H9 (cell line): ENCODE measurements around the gene POR. TPM values are rescaled to one million over a fixed set of nuclear protein-coding genes. Genes with fewer than 3 reads are reported as not detected.

Experiments used
- DNase-seq: peaks from one replicate; pipeline ENCODE4 v3.0.0-alpha.2; 2017
- H2AFZ ChIP-seq: one replicate; pipeline ENCODE4 v1.6.1; 2013; ENCODE audit warnings: mild to moderate bottlenecking, low read length, control low read depth, moderate library complexity
- H2AK5ac ChIP-seq: 2 replicates; pipeline ENCODE4 v1.6.1; 2013; ENCODE audit warnings: low read length, control low read depth, mixed read lengths; ENCODE audit not compliant: insufficient read length
- H2BK120ac ChIP-seq: one replicate; pipeline ENCODE4 v1.6.1; 2013; ENCODE audit warnings: low read depth, mild to moderate bottlenecking, low read length, control low read depth, inconsistent platforms; ENCODE audit not compliant: poor library complexity, severe bottlenecking
- H2BK12ac ChIP-seq: 2 replicates; pipeline ENCODE4 v1.6.1; 2013; ENCODE audit warnings: low read length, control low read depth, mixed read lengths, low read depth; ENCODE audit not compliant: insufficient read length
- H2BK15ac ChIP-seq: 2 replicates; pipeline ENCODE4 v1.6.1; 2013; ENCODE audit warnings: low read depth, low read length, control low read depth
- H2BK20ac ChIP-seq: one replicate; pipeline ENCODE4 v1.6.1; 2013; ENCODE audit warnings: low read depth, mild to moderate bottlenecking, low read length, control low read depth, inconsistent platforms; ENCODE audit not compliant: poor library complexity, severe bottlenecking
- H2BK5ac ChIP-seq: 2 replicates; pipeline ENCODE4 v1.6.1; 2013; ENCODE audit warnings: low read length, control low read depth, mixed read lengths; ENCODE audit not compliant: insufficient read length
- H3K14ac ChIP-seq: 2 replicates; pipeline ENCODE4 v1.6.1; 2013; ENCODE audit warnings: low read length, control low read depth; ENCODE audit not compliant: insufficient read depth
- H3K18ac ChIP-seq: 2 replicates; pipeline ENCODE4 v1.6.1; 2013; ENCODE audit warnings: low read depth, mild to moderate bottlenecking, mixed read lengths, low read length, control low read depth; ENCODE audit not compliant: insufficient read length
- H3K23ac ChIP-seq: 2 replicates; pipeline ENCODE4 v1.6.1; 2013; ENCODE audit warnings: low read length, control low read depth, mixed read lengths, low read depth; ENCODE audit not compliant: insufficient read length
- H3K23me2 ChIP-seq: 2 replicates; pipeline ENCODE4 v1.6.1; 2013; ENCODE audit warnings: low read depth, mild to moderate bottlenecking, mixed read lengths, low read length, control low read depth; ENCODE audit not compliant: insufficient read length, poor library complexity, severe bottlenecking
- H3K27ac ChIP-seq: 2 replicates; pipeline ENCODE4 v1.5.1; 2013; ENCODE audit warnings: low read length, control low read depth, mixed read lengths, low read depth; ENCODE audit not compliant: insufficient read length
- H3K27me3 ChIP-seq: 2 replicates; pipeline ENCODE4 v1.6.1; 2013; ENCODE audit warnings: low read length, control low read depth, inconsistent platforms; ENCODE audit not compliant: insufficient read depth
- H3K4ac ChIP-seq: 2 replicates; pipeline ENCODE4 v1.6.1; 2013; ENCODE audit warnings: low read depth, mild to moderate bottlenecking, control low read depth, inconsistent platforms, low read length, moderate library complexity
- H3K4me1 ChIP-seq: 2 replicates; pipeline ENCODE4 v1.6.1; 2013; ENCODE audit warnings: low read length, control low read depth, inconsistent platforms; ENCODE audit not compliant: insufficient read depth
- H3K4me2 ChIP-seq: 2 replicates; pipeline ENCODE4 v1.6.1; 2013; ENCODE audit warnings: low read length, control low read depth, mixed read lengths; ENCODE audit not compliant: insufficient read length, insufficient read depth
- H3K56ac ChIP-seq: 2 replicates; pipeline ENCODE4 v1.6.1; 2013; ENCODE audit warnings: low read depth, mild to moderate bottlenecking, mixed read lengths, low read length, control low read depth; ENCODE audit not compliant: insufficient read length
- H3K79me1 ChIP-seq: 2 replicates; pipeline ENCODE4 v1.6.1; 2013; ENCODE audit warnings: low read depth, mild to moderate bottlenecking, moderate library complexity, low read length, control low read depth, inconsistent platforms; ENCODE audit not compliant: insufficient read depth, poor library complexity, severe bottlenecking
- H3K79me2 ChIP-seq: 2 replicates; pipeline ENCODE4 v1.6.1; 2013; ENCODE audit warnings: low read length, control low read depth, inconsistent platforms; ENCODE audit not compliant: insufficient read depth
- H3K9ac ChIP-seq: 2 replicates; pipeline ENCODE4 v1.6.1; 2013; ENCODE audit warnings: low read length, control low read depth, mixed read lengths; ENCODE audit not compliant: insufficient read length; ENCODE audit errors: extremely low read depth
- H3K9me3 ChIP-seq: one replicate; pipeline ENCODE4 v1.6.1; 2013; ENCODE audit warnings: low read depth, low read length, inconsistent platforms; ENCODE audit not compliant: control insufficient read depth
- H3T11ph ChIP-seq: one replicate; pipeline ENCODE4 v1.6.1; 2013; ENCODE audit warnings: mild to moderate bottlenecking, low read length, control low read depth, inconsistent platforms
- H4K20me1 ChIP-seq: one replicate; pipeline ENCODE4 v1.6.1; 2013; ENCODE audit not compliant: control insufficient read depth, insufficient read length, insufficient read depth
- H4K5ac ChIP-seq: 2 replicates; pipeline ENCODE4 v1.6.1; 2013; ENCODE audit warnings: low read depth, mild to moderate bottlenecking, mixed read lengths, low read length, control low read depth; ENCODE audit not compliant: insufficient read length
- H4K8ac ChIP-seq: replicated peaks from 2 replicates; pipeline ENCODE4 v1.6.1; 2013; ENCODE audit warnings: low read length, control low read depth, mixed read lengths, low read depth; ENCODE audit not compliant: insufficient read length
- H4K91ac ChIP-seq: 2 replicates; pipeline ENCODE4 v1.6.1; 2013; ENCODE audit warnings: low read depth, mild to moderate bottlenecking, moderate library complexity, mixed read lengths, low read length, control low read depth; ENCODE audit not compliant: insufficient read length
- H3K27ac Mint-ChIP-seq, 3 experiments: 2 replicates in 2 of 3; 3 replicates in 1 of 3; pipeline ENCODE4 v1.8.0; 2020 to 2021; ENCODE audit warnings: mixed read lengths in 3 of 3, mild to moderate bottlenecking in 1 of 3, moderate library complexity in 1 of 3
- H3K27me3 Mint-ChIP-seq: 2 replicates; pipeline ENCODE4 v1.8.0; 2021; ENCODE audit warnings: low read depth, mild to moderate bottlenecking, moderate library complexity, mixed read lengths
- H3K36me3 Mint-ChIP-seq, 3 experiments: 2 replicates in 2 of 3; 3 replicates in 1 of 3; pipeline ENCODE4 v1.8.0; 2020 to 2021; ENCODE audit warnings: low read depth in 3 of 3, mixed read lengths in 3 of 3; ENCODE audit not compliant: insufficient read depth in 1 of 3
- H3K4me1 Mint-ChIP-seq, 2 experiments: 2 replicates each; pipeline ENCODE4 v1.8.0; 2020; ENCODE audit warnings: mixed read lengths in 2 of 2
- H3K4me3 Mint-ChIP-seq, 2 experiments: 2 replicates in 1 of 2; 3 replicates in 1 of 2; pipeline ENCODE4 v1.8.0; 2020 to 2021; ENCODE audit warnings: mild to moderate bottlenecking in 2 of 2, mixed read lengths in 2 of 2, moderate library complexity in 1 of 2
- H3K9me3 Mint-ChIP-seq, 2 experiments: 2 replicates in 1 of 2; 3 replicates in 1 of 2; pipeline ENCODE4 v1.8.0; 2020; ENCODE audit warnings: mild to moderate bottlenecking in 2 of 2, mixed read lengths in 2 of 2, moderate library complexity in 1 of 2
- WGBS: extraction: QIAGEN DNeasy Blood & Tissue Kit; methylation state at CpG from one replicate; pipeline ENCODE4 v1.1.7; 2013; ENCODE audit warnings: missing lambda C conversion rate, low lambda C conversion rate, mixed read lengths; ENCODE audit not compliant: insufficient read length; ENCODE audit errors: extremely low coverage; 5-methylcytosine and 5-hydroxymethylcytosine counted together
- total RNA-seq: library from RNA; stranded (reverse); gene quantifications from 2 replicates; pipeline ENCODE4 v1.2.1, GENCODE V29; 2021
- TF ChIP-seq, protein P1 (sequence below): fragments of 200-600 bp; sonication (generic); conservative IDR thresholded peaks from 3 replicates; pipeline ENCODE4 v1.8.0; 2021; ENCODE audit warnings: antibody characterized with exemption, mild to moderate bottlenecking

POR gene
- total RNA-seq, 1 experiment from 2014 or later = 128 TPM

DNA sequence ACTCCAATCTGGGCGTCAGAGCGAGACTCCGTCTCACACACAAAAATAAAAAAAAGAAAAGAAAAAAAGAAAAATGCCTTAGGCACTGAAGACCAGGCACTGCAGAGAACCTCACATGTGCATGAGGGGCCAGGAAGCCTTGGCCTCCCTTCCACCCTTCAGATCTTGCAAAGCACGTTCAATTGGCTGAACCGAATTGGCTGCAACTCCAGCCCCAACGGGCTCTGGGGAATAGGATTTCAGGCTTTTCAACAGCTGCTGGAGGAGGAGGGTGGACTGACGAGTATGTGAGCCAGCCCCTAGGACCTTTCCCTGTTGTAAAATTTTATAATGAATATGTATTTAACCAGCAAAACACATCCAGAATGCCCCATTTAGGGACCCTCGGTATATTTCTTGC is 62.8 kb downstream of the POR start:
- Histone ChIP-seq H2BK15ac (no peak overlapping the region), H3K79me2 (no peaks in the 10 kb centered on the region), H3K23ac (no peak overlapping the region), H3K4ac (no peak overlapping the region), H3K9me3 (no peaks in the 10 kb centered on the region), H2BK5ac (no peak overlapping the region), H4K8ac (no peak overlapping the region), H3K9ac (no peak overlapping the region), H2AFZ (no peak overlapping the region), H2BK120ac (no peak overlapping the region), H4K20me1 (no peaks in the 10 kb centered on the region), H2AK5ac (no peak overlapping the region), H3K27ac (no peak overlapping the region), H3K4me1 (no peaks in the 10 kb centered on the region), H3K23me2 (no peaks in the 10 kb centered on the region), H2BK20ac (no peak overlapping the region), H3K14ac (no peak overlapping the region), H4K5ac (no peak overlapping the region), H3T11ph (no peak overlapping the region), H2BK12ac (no peak overlapping the region), H4K91ac (no peak overlapping the region), H3K79me1 (no peaks in the 10 kb centered on the region), H3K56ac (no peak overlapping the region), H3K27me3 (no peaks in the 10 kb centered on the region), H3K4me2 (no peak overlapping the region), H3K18ac (no peak overlapping the region)
- TF ChIP-seq, protein P1, sequence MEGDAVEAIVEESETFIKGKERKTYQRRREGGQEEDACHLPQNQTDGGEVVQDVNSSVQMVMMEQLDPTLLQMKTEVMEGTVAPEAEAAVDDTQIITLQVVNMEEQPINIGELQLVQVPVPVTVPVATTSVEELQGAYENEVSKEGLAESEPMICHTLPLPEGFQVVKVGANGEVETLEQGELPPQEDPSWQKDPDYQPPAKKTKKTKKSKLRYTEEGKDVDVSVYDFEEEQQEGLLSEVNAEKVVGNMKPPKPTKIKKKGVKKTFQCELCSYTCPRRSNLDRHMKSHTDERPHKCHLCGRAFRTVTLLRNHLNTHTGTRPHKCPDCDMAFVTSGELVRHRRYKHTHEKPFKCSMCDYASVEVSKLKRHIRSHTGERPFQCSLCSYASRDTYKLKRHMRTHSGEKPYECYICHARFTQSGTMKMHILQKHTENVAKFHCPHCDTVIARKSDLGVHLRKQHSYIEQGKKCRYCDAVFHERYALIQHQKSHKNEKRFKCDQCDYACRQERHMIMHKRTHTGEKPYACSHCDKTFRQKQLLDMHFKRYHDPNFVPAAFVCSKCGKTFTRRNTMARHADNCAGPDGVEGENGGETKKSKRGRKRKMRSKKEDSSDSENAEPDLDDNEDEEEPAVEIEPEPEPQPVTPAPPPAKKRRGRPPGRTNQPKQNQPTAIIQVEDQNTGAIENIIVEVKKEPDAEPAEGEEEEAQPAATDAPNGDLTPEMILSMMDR = no peak
- no CpG with 5 or more reads among the region's 8 CpGs for WGBS
- Mint-ChIP-seq H3K9me3 (no peaks in the 10 kb centered on the region), H3K36me3 (peaks cover 19 to 39% (median 36%) of the 10 kb centered on the region in 3 experiments), H3K27ac (0 out of 7 replicates have a peak overlapping the region, but pooled peaks of 1 of the 3 experiments have one; percentile 40), H3K4me1 (no peaks in the 10 kb centered on the region), H3K4me3 (no peak overlapping the region), H3K27me3 (peaks cover 1% of the 10 kb centered on the region; the same call in 1 of the 2 replicates)
- no peak for DNase-seq
